Colonic mucosa (tissue), 4 donors: Measurements from ENCODE around the gene RIPK4. TPM values are rescaled to one million over a fixed set of nuclear protein-coding genes. Genes with fewer than 3 reads are reported as not detected.

Source experiments
- DNase-seq: peaks from one replicate; pipeline ENCODE4 v3.0.0-alpha.2; 2020
- H3K27ac ChIP-seq: fragments of 200-600 bp; one replicate; pipeline ENCODE4 v1.8.0; 2021
- H3K27me3 ChIP-seq: fragments of 200-600 bp; one replicate; pipeline ENCODE4 v1.8.0; 2021
- H3K36me3 ChIP-seq: fragments of 200-600 bp; one replicate; pipeline ENCODE4 v1.8.0; 2021
- H3K4me1 ChIP-seq: fragments of 200-600 bp; one replicate; pipeline ENCODE4 v1.8.0; 2021; ENCODE audit warnings: mild to moderate bottlenecking
- H3K4me3 ChIP-seq: fragments of 200-600 bp; one replicate; pipeline ENCODE4 v1.8.0; 2021
- H3K9ac ChIP-seq, 2 donors: one replicate each; pipeline ENCODE4 v1.7.0; 2013; ENCODE audit warnings: control low read depth in 2 of 2, low read depth in 2 of 2, low read length in 2 of 2
- H3K9me3 ChIP-seq: fragments of 200-600 bp; one replicate; pipeline ENCODE4 v1.8.0; 2021
- intact Hi-C: fragments of 100-400 bp; cut with DNase I; formaldehyde crosslinking; loops from one replicate; pipeline ENCODE4 v1.14.1; 2022
- total RNA-seq, 2 donors: library from RNA; stranded (reverse); fragmentation: NEBNext Ultra II Directional in 1 of 2; extraction: Animal tissue kit (Norgen Biotek cat#: 25700) in 1 of 2; gene quantifications; one replicate each; pipeline ENCODE4 v1.2.1, GENCODE V29; 2021
- TF ChIP-seq, protein P1 (sequence below): fragments of 200-600 bp; IDR thresholded peaks from one replicate; pipeline ENCODE4 v1.8.0; 2022; ENCODE audit warnings: antibody characterized with exemption, mild to moderate bottlenecking
- donor health status: healthy.
- donor health status: DM: no; HTN: no; CAD: no.
- donor health status: DM: no; HTN: no; CAD: no.

RIPK4 gene
- total RNA-seq, 2 donors from 2014 or later, result 10.1 to 10.5 TPM

DNA sequence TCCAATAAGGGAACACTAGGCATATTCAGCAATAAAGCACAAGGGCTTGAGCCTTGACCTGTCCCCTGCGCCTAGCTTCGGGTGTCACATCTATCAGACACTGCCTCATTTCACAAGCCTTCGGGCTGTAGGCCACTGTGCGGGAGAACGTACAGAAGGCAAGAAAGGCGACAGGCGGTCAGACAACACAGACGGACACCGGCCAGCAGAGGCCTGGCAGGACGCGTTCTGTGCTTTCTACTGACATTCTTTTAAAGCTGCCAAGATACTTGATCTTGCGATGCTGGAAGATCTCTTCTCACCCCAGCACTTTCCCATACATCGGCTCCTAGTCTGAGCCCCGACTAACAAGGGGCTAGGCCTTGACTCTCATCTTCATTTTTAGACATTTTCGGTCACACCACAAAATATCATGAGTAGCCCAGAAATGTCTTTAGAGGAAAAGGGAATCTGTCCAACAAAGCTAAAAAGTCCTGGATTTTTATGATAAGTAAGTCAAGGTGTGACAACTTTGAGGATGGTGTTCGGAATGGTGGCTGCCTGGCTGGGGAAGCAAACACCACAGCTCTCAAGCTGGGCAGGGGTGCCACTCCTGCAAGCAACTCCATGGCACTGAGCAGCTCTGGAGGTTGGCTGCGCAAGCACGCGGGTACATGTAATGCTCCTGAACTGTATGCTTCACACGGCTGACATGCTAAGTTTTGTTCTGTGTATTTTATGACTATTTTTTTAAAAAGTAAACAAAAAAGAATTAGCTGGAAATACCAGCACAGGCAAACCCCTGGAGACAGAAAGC is 18.7 kb downstream of the RIPK4 start:
- H3K9me3 ChIP-seq, result no peaks in the 10 kb centered on the region
- TF ChIP-seq, protein P1, sequence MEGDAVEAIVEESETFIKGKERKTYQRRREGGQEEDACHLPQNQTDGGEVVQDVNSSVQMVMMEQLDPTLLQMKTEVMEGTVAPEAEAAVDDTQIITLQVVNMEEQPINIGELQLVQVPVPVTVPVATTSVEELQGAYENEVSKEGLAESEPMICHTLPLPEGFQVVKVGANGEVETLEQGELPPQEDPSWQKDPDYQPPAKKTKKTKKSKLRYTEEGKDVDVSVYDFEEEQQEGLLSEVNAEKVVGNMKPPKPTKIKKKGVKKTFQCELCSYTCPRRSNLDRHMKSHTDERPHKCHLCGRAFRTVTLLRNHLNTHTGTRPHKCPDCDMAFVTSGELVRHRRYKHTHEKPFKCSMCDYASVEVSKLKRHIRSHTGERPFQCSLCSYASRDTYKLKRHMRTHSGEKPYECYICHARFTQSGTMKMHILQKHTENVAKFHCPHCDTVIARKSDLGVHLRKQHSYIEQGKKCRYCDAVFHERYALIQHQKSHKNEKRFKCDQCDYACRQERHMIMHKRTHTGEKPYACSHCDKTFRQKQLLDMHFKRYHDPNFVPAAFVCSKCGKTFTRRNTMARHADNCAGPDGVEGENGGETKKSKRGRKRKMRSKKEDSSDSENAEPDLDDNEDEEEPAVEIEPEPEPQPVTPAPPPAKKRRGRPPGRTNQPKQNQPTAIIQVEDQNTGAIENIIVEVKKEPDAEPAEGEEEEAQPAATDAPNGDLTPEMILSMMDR, result no peak
- H3K27me3 ChIP-seq, result no peaks in the 10 kb centered on the region
- no peak overlapping the region for H3K27ac ChIP-seq
- H3K4me1 ChIP-seq, result peaks cover 5% of the 10 kb centered on the region
- no peak overlapping the region for H3K9ac ChIP-seq
- H3K4me3 ChIP-seq, result no peak overlapping the region
- no peak for DNase-seq
- H3K36me3 ChIP-seq, result no peaks in the 10 kb centered on the region
- intact Hi-C loops, result no loop called here

DNA sequence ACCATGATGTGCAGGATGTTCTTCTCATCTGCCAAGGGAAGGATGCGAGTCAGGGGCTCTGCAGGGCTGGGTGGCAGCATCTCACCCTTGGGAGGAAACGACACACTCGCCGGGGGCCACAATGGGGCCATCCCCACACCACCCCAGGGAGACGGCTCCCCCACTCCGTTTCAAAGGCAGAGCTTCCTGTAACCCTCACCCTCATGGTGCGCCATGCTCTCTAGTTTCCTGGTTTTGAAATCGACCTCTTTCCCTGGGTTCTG is 20.2 kb downstream of the RIPK4 start:
- Histone ChIP-seq H3K4me3 (no peak overlapping the region), H3K27ac (no peak overlapping the region), H3K27me3 (no peaks in the 10 kb centered on the region), H3K9me3 (no peaks in the 10 kb centered on the region), H3K4me1 (peaks cover 1% of the 10 kb centered on the region), H3K9ac (no peak overlapping the region), H3K36me3 (no peaks in the 10 kb centered on the region)
- no peak for DNase-seq
- intact Hi-C loops, result no loop called here
- TF ChIP-seq, protein P1, result no peak

DNA sequence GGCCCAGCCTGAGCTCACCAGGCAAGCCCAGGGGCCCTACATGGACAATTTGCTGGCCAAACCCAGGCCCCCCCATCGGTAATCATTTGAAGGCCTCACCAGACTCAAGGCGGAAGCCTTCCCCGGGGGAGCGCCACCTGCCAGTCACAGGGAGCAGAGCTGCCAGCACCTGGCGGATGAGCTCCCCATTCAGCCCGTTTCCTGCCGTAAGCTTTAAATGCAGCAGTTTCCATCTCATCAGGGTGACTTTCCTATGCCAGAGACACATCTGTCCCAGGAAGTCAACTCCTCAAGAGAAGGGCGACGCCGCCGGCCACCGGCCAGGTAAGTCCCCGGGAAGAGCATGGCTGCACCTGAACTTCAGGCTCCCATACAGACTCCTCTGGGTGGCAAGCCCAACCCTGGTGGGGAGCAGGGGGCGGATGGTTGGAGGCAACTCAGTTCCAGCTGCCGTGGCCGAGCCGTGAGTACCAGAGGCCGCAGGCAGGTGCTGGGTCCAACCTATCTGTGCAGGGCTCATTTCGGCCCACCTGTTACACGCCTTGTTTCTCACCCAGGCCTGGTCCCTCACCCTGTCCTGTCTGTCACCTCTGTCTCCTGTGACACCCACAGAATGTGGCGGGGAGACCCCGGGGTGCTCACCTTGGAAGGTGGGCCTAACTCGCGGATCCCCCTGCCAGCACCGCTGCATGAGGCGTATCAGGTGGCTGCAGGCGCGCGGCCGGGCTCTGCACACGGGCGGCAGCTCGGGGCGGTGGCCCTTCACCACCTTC is 20.7 kb downstream of the RIPK4 start:
- intact Hi-C loops, result no loop called here
- no peaks in the 10 kb centered on the region for H3K36me3 ChIP-seq
- H3K27me3 ChIP-seq, result no peaks in the 10 kb centered on the region
- TF ChIP-seq, protein P1, result no peak
- no peak overlapping the region for H3K9ac ChIP-seq
- H3K27ac ChIP-seq, result no peak overlapping the region
- no peak for DNase-seq
- H3K4me3 ChIP-seq, result no peak overlapping the region
- no peaks in the 10 kb centered on the region for H3K4me1 ChIP-seq
- no peaks in the 10 kb centered on the region for H3K9me3 ChIP-seq

DNA sequence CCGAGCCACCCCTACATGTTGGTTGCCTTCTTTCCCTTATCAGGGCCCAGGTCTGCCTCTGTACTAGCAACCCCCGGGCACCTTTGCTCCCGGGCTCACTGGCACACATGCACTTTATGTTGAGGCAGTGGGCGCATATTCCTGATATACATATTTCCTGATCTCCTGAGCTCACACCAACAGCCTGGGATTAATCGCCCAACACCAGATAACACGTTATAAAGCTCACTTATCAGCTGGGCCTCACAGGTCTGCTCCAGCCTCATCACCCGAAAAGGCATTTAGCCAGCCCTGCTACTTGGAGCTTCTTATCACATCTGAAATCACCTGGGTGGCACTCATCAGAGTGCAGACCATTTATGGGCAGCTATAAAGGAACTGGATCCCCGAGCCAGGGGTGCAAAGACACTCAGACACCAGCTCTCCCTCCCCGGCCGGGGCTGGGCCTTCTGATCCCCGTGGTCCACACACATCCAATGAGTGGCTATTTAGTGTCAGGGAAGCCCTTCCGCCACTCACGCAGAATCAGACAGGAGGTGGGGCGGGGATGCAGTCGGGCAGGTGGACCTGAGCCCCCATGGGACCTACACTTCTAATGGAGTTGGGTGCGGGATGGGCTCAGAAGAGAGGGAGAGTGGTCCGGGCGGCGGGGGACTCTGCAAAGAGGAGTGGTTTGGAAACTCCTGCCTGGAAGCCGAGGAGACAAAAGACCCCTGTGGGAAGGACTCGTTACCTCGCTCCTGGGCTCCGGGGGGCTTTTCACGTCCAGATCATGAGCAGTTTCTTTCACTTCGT is 21.6 kb downstream of the RIPK4 start:
- no peak for DNase-seq
- no peaks in the 10 kb centered on the region for H3K36me3 ChIP-seq

More for the DNA sequence above, 21.6 kb downstream of the RIPK4 start:
- H3K27ac ChIP-seq, result no peak overlapping the region
- no peaks in the 10 kb centered on the region for H3K4me1 ChIP-seq
- TF ChIP-seq, protein P1, result no peak
- intact Hi-C loops, result no loop called here
- no peak overlapping the region for H3K9ac ChIP-seq
- no peaks in the 10 kb centered on the region for H3K9me3 ChIP-seq
- H3K27me3 ChIP-seq, result no peaks in the 10 kb centered on the region
- H3K4me3 ChIP-seq, result no peak overlapping the region
